ENCODE results near the gene RETREG1. TPM values are rescaled to one million over a fixed set of nuclear protein-coding genes. Genes with fewer than 3 reads are reported as not detected.

The RETREG1 gene
- total RNA-seq, 4 donors from 2014 or later: 11.6 to 70.1 (median 19.4) TPM

DNA sequence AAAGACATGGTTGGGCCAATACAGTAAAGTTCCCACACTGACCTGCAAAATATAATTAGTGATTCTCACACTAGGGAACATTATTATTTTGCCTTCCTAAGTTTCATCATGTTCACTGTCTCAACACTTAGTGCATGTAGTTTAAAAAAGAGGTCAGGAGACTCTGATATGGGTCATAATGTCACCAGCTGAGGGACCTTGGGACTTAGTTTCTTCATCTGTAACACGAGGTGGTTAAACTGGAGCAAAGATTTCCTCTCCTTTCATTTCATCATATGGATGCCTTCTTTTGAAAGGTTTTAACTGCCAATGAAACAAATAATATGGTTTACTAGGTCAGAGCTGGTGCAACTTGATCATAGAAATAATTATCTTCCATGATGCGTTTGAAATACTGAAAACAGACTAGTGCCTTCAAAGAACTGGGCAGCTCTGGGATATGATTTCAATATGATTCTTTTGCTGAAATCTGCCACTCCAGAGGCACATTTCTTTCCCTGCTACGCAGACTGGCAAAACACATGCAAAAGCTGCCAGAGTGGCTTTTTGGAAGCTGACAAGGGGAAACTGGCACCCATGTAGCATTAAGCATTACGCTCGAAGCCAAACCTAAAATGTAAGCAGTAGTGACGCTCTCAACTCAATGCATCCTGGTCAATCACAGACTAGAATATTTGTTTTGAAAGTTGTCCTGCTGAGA is 20.8 kb downstream of the RETREG1 start:
- DNase-seq: no peak
- H3K9me3 ChIP-seq: no peaks in the 10 kb centered on the region
- H3K4me1 ChIP-seq: no peaks in the 10 kb centered on the region
- no peaks in the 10 kb centered on the region for H3K27me3 ChIP-seq
- no peak overlapping the region for H3K27ac ChIP-seq
- H3K36me3 ChIP-seq: no peaks in the 10 kb centered on the region
- no peak overlapping the region for H3K4me3 ChIP-seq
- TF ChIP-seq, protein P1, sequence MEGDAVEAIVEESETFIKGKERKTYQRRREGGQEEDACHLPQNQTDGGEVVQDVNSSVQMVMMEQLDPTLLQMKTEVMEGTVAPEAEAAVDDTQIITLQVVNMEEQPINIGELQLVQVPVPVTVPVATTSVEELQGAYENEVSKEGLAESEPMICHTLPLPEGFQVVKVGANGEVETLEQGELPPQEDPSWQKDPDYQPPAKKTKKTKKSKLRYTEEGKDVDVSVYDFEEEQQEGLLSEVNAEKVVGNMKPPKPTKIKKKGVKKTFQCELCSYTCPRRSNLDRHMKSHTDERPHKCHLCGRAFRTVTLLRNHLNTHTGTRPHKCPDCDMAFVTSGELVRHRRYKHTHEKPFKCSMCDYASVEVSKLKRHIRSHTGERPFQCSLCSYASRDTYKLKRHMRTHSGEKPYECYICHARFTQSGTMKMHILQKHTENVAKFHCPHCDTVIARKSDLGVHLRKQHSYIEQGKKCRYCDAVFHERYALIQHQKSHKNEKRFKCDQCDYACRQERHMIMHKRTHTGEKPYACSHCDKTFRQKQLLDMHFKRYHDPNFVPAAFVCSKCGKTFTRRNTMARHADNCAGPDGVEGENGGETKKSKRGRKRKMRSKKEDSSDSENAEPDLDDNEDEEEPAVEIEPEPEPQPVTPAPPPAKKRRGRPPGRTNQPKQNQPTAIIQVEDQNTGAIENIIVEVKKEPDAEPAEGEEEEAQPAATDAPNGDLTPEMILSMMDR (IDR thresholded peaks at IDR 0.05): no peak
- TF ChIP-seq POLR2A (IDR thresholded peaks at IDR 0.05): no peak

DNA sequence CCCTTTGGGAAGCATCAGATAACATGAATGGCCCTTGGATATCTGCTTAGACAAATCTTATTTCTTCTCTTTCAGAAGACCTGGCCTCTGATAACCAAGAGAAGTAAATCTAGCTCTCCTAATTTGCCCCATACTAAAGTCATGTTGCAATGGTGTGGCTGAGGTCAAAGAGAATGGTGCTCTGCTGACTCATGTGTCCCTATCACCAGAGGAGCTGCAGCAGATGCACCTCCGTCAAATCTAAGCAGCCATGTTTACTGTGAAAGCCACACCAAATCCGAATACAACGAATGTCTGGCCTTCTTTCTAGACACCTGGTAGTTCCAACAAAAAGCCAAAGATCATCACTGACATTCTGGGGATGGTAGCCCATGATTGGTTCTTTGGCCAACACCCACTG is 23.2 kb downstream of the RETREG1 start:
- H3K36me3 ChIP-seq: no peaks in the 10 kb centered on the region
- no peak for TF ChIP-seq POLR2A (IDR thresholded peaks at IDR 0.05)
- H3K9me3 ChIP-seq: no peaks in the 10 kb centered on the region
- no peaks in the 10 kb centered on the region for H3K4me1 ChIP-seq
- no peak overlapping the region for H3K27ac ChIP-seq
- no peak overlapping the region for H3K4me3 ChIP-seq
- no peak for DNase-seq
- H3K27me3 ChIP-seq: no peaks in the 10 kb centered on the region

GRCh38 chr5:16593013-16593412 is 23.8 kb downstream of the RETREG1 start:
- no peak for DNase-seq
- no peaks in the 10 kb centered on the region for H3K27me3 ChIP-seq
- TF ChIP-seq, protein P1 (IDR thresholded peaks at IDR 0.05): no peak
- no peak for TF ChIP-seq POLR2A (IDR thresholded peaks at IDR 0.05)

DNA sequence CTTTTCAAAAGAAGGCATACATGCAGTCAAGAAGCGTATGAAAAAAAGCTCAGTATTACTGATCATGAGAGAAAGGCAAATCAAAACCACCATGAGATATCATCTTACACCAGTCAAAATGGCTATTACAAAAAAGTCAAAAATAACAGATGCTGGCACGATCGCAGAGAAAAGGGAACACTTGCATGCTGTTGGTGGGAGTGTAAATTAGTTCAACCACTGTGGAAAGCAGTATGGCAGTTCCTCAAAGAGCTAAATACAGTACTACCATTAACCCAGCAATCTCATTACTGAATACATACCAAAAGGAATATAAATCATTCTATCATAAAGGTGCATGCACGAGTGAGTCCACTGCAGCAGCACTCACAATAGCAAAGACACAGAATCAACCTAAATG is 24.5 kb downstream of the RETREG1 start:
- TF ChIP-seq POLR2A (IDR thresholded peaks at IDR 0.05): no peak
- TF ChIP-seq, protein P1 (IDR thresholded peaks at IDR 0.05): no peak
- Histone ChIP-seq H3K9me3 (no peaks in the 10 kb centered on the region), H3K36me3 (no peaks in the 10 kb centered on the region), H3K4me1 (no peaks in the 10 kb centered on the region), H3K27me3 (no peaks in the 10 kb centered on the region), H3K4me3 (no peak overlapping the region), H3K27ac (no peak overlapping the region)
- no peak for DNase-seq

More at GRCh38 chr5:16593013-16593412, 23.8 kb downstream of the RETREG1 start:
- Histone ChIP-seq H3K36me3 (no peaks in the 10 kb centered on the region), H3K4me3 (no peak overlapping the region), H3K4me1 (no peaks in the 10 kb centered on the region), H3K27ac (no peak overlapping the region), H3K9me3 (no peaks in the 10 kb centered on the region)

- no peaks in the 10 kb centered on the region for H3K4me1 ChIP-seq
- no peaks in the 10 kb centered on the region for H3K36me3 ChIP-seq
- no peak overlapping the region for H3K4me3 ChIP-seq
- H3K27ac ChIP-seq: no peak overlapping the region
- DNase-seq: no peak
- H3K9me3 ChIP-seq: no peaks in the 10 kb centered on the region
- TF ChIP-seq POLR2A (IDR thresholded peaks at IDR 0.05): no peak
- TF ChIP-seq, protein P1 (IDR thresholded peaks at IDR 0.05): no peak
- H3K27me3 ChIP-seq: no peaks in the 10 kb centered on the region
These were observed 26.1 kb downstream of the RETREG1 start for GRCh38 chr5:16590685-16591084.

DNA sequence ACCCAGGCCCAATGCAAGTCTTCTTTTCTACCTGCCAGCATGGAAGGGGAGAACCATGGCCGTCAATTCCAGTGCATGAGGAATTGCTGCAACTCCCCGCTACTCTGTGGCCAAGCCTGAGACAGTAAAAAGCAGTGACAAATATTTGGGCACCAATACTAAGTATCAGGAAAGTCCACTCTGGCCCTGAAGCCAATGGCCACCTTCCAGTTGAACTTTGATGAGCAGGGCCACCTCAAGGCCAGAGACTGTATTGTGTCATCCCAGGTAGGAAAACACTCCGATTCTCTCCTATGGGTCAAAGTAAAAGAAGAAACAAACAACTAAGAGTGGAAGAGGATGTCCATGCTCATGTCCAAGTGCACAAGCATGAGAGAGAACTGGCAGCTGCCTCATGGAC is 27.1 kb downstream of the RETREG1 start:
- no peak for TF ChIP-seq POLR2A (IDR thresholded peaks at IDR 0.05)
- TF ChIP-seq, protein P1 (IDR thresholded peaks at IDR 0.05): no peak
- Histone ChIP-seq H3K27ac (no peak overlapping the region), H3K36me3 (no peaks in the 10 kb centered on the region), H3K9me3 (no peaks in the 10 kb centered on the region), H3K4me3 (no peak overlapping the region), H3K27me3 (no peaks in the 10 kb centered on the region), H3K4me1 (no peaks in the 10 kb centered on the region)
- DNase-seq: no peak

Data from Peyer's patch (tissue), 4 donors.